Measurements from ENCODE around the gene SCFD1. TPM values are rescaled to one million over a fixed set of nuclear protein-coding genes. Genes with fewer than 3 reads are reported as not detected.

SCFD1 gene
- total RNA-seq, 4 donors from 2014 or later = 93.4 to 148 (median 106) TPM

DNA sequence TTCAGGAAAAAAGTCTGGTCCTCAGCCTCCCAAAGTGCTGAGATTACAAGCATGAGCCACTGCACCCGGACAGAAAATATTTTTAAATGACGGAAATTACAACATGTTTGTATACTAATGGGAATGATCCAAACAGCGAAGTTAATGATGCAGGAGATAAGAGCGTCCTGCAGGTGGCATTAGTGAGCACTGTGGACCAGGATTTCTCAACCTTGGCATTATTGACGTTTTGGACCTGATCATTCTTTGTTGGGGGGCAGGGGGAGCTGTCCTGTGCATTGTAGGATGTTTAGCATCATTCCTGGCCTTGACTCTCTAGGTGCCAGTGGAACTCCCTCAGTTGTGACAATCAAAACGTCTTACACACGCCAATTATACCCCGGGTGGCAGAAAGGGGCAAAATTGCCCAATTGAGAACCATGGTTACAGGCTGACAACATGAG is 34.1 kb downstream of the SCFD1 start:
- 57 to 62% methylated on average over 8 of the region's 8 CpGs for WGBS, 2 donors
- H3K4me3 ChIP-seq (replicated peaks in 1 of 3) = no peak overlapping the region
- intact Hi-C loops (cut with DNase I) = no loop called here
- H3K27me3 ChIP-seq = no peaks in the 10 kb centered on the region
- TF ChIP-seq, protein P1, sequence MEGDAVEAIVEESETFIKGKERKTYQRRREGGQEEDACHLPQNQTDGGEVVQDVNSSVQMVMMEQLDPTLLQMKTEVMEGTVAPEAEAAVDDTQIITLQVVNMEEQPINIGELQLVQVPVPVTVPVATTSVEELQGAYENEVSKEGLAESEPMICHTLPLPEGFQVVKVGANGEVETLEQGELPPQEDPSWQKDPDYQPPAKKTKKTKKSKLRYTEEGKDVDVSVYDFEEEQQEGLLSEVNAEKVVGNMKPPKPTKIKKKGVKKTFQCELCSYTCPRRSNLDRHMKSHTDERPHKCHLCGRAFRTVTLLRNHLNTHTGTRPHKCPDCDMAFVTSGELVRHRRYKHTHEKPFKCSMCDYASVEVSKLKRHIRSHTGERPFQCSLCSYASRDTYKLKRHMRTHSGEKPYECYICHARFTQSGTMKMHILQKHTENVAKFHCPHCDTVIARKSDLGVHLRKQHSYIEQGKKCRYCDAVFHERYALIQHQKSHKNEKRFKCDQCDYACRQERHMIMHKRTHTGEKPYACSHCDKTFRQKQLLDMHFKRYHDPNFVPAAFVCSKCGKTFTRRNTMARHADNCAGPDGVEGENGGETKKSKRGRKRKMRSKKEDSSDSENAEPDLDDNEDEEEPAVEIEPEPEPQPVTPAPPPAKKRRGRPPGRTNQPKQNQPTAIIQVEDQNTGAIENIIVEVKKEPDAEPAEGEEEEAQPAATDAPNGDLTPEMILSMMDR (IDR thresholded peaks at IDR 0.05) = peak; percentile 14 to 74 (median 48)
- TF ChIP-seq POLR2A (IDR thresholded peaks at IDR 0.05) = no peak
- peak; percentile 27 to 34 for DNase-seq
- no peaks in the 10 kb centered on the region for H3K4me1 ChIP-seq
- H3K27ac ChIP-seq = no peak overlapping the region
- peaks cover 16 to 44% of the 10 kb centered on the region in 2 donors for H3K36me3 ChIP-seq
- no peaks in the 10 kb centered on the region for H3K9me3 ChIP-seq

DNA sequence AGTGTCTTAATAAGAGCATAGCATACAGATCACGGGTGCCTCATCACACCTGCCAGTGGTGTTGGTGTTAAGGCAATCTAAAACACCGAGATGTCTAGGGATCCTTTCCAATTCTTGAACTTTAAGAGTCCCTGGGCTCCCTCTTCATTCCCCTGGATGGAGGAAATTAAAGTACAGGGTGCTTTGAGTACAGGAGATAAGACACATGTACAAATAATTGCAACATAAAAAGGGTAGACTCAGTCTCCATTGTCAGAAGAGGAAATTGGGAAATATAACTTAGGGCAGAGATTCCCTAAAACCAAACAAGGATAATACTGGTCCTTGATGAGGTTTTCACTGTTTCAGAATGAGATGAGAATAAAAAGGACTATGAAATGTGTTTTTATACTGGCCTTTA is 34.9 kb downstream of the SCFD1 start:
- no peak for DNase-seq
- H3K4me3 ChIP-seq (replicated peaks in 1 of 3) = no peak overlapping the region
- H3K9me3 ChIP-seq = no peaks in the 10 kb centered on the region
- no peaks in the 10 kb centered on the region for H3K4me1 ChIP-seq
- peaks cover 12 to 39% of the 10 kb centered on the region in 2 donors for H3K36me3 ChIP-seq
- TF ChIP-seq POLR2A (IDR thresholded peaks at IDR 0.05) = no peak
- TF ChIP-seq, protein P1 (IDR thresholded peaks at IDR 0.05) = no peak
- H3K27ac ChIP-seq = no peak overlapping the region
- no peaks in the 10 kb centered on the region for H3K27me3 ChIP-seq
- intact Hi-C loops (cut with DNase I) = no loop called here
- WGBS, 2 donors = 92 to 95% methylated on average over 2 of the region's 2 CpGs

DNA sequence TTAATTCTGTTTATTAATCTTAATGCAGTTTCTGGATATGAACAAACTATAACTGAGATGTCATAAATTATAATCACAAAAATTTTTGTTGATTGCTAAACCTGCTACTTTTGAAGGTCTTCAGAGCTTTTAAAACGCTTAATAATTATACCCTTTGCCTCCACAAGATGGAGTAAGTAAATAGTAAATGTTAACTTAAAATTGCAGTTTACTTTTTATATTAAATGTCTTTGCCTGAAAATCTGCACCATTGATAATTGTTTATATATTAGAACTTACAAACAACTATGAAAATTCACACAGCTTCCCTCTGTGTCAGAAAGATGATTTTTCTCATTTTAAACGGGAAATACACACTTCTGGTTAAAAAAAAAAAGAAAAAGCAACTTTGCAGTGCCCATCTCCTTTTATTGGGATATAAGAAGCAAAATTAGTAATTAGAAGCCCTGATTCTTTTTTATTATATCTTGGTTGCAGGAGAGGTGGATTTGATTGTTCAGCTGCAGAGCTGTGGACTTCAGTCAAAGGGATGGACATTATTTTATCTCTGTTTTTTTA is 35.6 kb downstream of the SCFD1 start:
- TF ChIP-seq, protein P1 (IDR thresholded peaks at IDR 0.05) = peak in 3 of 6 experiments; percentile 24 to 43 (median 38)
- no peak for TF ChIP-seq POLR2A (IDR thresholded peaks at IDR 0.05)
- no peak for DNase-seq
- H3K9me3 ChIP-seq = no peaks in the 10 kb centered on the region
- 67 to 68% methylated on average over 2 of the region's 2 CpGs for WGBS, 2 donors
- H3K4me1 ChIP-seq = no peaks in the 10 kb centered on the region
- no peaks in the 10 kb centered on the region for H3K27me3 ChIP-seq
- no peak overlapping the region for H3K4me3 ChIP-seq (replicated peaks in 1 of 3)
- intact Hi-C loops (cut with DNase I) = no loop called here
- H3K27ac ChIP-seq = no peak overlapping the region
- H3K36me3 ChIP-seq = peaks cover 12 to 37% of the 10 kb centered on the region in 2 donors

DNA sequence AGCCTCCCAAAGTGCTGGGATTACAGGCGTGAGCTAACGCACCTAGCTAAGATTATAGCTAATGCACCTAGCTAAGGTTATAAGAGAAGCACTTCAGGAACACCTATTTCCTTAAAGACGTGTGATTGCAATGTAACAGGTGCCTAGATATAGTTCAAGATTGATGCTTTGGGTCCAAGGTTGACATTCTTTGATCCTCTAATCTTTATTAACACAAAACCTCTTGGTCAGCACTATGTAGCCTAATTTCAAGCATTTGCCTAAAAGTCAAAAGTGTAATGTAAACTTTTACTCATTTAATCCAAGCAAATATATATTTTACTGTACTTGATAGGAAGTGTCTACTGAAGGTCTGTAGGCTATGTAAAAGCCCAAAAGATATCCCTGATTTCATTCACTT is 36.5 kb downstream of the SCFD1 start:
- Histone ChIP-seq H3K9me3 (no peaks in the 10 kb centered on the region), H3K27me3 (no peaks in the 10 kb centered on the region), H3K27ac (no peak overlapping the region), H3K4me1 (no peaks in the 10 kb centered on the region), H3K36me3 (peaks cover 9 to 28% of the 10 kb centered on the region in 2 donors), H3K4me3 (replicated peaks in 1 of 3) (no peak overlapping the region)
- 96 to 99% methylated on average over 3 of the region's 3 CpGs for WGBS, 2 donors
- TF ChIP-seq POLR2A (IDR thresholded peaks at IDR 0.05) = no peak
- TF ChIP-seq, protein P1 (IDR thresholded peaks at IDR 0.05) = no peak
- no peak for DNase-seq
- intact Hi-C loops (cut with DNase I) = no loop called here

DNA sequence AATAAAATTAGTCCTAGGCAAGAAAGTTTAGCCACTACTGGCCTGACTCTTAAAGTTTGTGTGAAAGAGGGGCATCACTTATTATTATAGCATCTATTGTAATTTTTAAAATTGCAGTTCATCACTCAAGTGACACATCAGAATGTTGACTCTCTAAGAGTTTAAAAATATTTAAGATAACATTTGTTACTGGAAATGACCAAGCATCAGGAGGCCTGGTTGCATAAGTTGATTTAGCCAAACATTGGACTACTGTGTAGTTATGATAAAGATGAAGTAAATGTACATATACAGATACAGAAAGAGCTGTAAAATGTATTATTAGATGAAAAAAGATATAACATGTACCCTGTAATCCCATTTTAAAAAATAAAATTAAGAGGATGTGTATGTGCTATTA is 47.5 kb downstream of the SCFD1 start:
- intact Hi-C loops (cut with DNase I) = no loop called here
- Histone ChIP-seq H3K27me3 (no peaks in the 10 kb centered on the region), H3K9me3 (no peaks in the 10 kb centered on the region), H3K4me3 (replicated peaks in 1 of 3) (no peak overlapping the region), H3K27ac (no peak overlapping the region), H3K4me1 (no peaks in the 10 kb centered on the region), H3K36me3 (peaks cover 0 to 3% of the 10 kb centered on the region in 2 donors)
- DNase-seq = no peak
- TF ChIP-seq, protein P1 (IDR thresholded peaks at IDR 0.05) = no peak
- TF ChIP-seq POLR2A (IDR thresholded peaks at IDR 0.05) = no peak
